ENCODE results near the gene TUT1. TPM values are rescaled to one million over a fixed set of nuclear protein-coding genes. Genes with fewer than 3 reads are reported as not detected.

The TUT1 gene
- total RNA-seq, 1 donor from 2014 or later, result 13.7 TPM

GRCh38 chr11:62534779-62535545 lies 56.4 kb downstream of the TUT1 start:
- DNase-seq (ENCODE audit: missing footprints), result no peak

DNA sequence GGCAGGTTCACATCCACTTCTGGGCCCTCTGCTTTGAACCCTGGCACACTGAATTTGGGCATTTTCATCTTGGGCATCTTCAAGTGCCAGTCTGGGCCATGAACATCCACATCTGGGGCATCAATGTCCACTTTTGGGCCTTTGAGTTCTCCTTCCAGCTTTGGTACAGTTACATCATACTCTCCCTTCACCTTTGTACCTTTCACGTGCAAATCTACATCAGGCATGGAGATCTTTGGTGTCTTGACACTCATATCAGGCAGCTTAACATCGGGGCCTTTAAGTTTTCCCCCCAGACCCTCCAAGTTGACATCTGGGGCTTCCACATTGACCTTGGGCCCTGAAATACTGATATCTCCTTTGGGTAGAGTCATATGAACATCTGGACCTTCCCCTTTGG lies 59.2 kb downstream of the TUT1 start:
- DNase-seq (ENCODE audit: missing footprints) (no peak), ATAC-seq (no peak)
- intact Hi-C loops (cut with DNase I), result no loop called here

More at GRCh38 chr11:62534779-62535545, 56.4 kb downstream of the TUT1 start:
- intact Hi-C loops (cut with DNase I), result no loop called here
- ATAC-seq, result no peak

Small RNAs within 50 kb of the gene (microRNA-seq; reads per million reads assigned to microRNA genes)
- not detected for gene MIR6747

Other genes starting within 250 kb of the TUT1 start
- gene SCGB1A1, start 172.5 kb downstream of the TUT1 start, total RNA-seq, result not detected
- 332 TPM for gene AHNAK, start 44.7 kb downstream of the TUT1 start, total RNA-seq
- gene EEF1G, start 17.6 kb downstream of the TUT1 start, total RNA-seq, result 907 TPM
- 34.1 TPM for gene MTA2, start 10.3 kb upstream of the TUT1 start, total RNA-seq
- gene EML3, start 21.3 kb upstream of the TUT1 start, total RNA-seq, result 16.4 TPM
- 2.4 TPM for gene ROM1, start 21.7 kb upstream of the TUT1 start, total RNA-seq
- gene B3GAT3, start 30.5 kb upstream of the TUT1 start, total RNA-seq, result 12.8 TPM
- gene GANAB, start 55.1 kb upstream of the TUT1 start, total RNA-seq, result 105 TPM
- gene INTS5, start 61.8 kb upstream of the TUT1 start, total RNA-seq, result 9.6 TPM
- 33.0 TPM for gene C11orf98, start 73.7 kb upstream of the TUT1 start, total RNA-seq
- gene CSKMT, start 73.8 kb upstream of the TUT1 start, total RNA-seq, result 4.9 TPM
- 8.1 TPM for gene UQCC3, start 80.2 kb upstream of the TUT1 start, total RNA-seq
- gene LBHD1, start 80.7 kb upstream of the TUT1 start, total RNA-seq, result 1.8 TPM
- gene UBXN1, start 87.5 kb upstream of the TUT1 start, total RNA-seq, result 88.9 TPM
- gene LRRN4CL, start 98.0 kb upstream of the TUT1 start, total RNA-seq, result 4.5 TPM
- gene BSCL2, start 115.9 kb upstream of the TUT1 start, total RNA-seq, result 23.0 TPM
- not detected for gene GNG3, start 116.2 kb upstream of the TUT1 start, total RNA-seq
- gene HNRNPUL2, start 135.9 kb upstream of the TUT1 start, total RNA-seq, result 33.8 TPM
- gene TTC9C, start 137.0 kb upstream of the TUT1 start, total RNA-seq, result 14.1 TPM
- gene ZBTB3, start 162.6 kb upstream of the TUT1 start, total RNA-seq, result 11.5 TPM
- 38.2 TPM for gene POLR2G, start 170.1 kb upstream of the TUT1 start, total RNA-seq
- 8.2 TPM for gene TAF6L, start 179.9 kb upstream of the TUT1 start, total RNA-seq
- gene TMEM179B, start 195.9 kb upstream of the TUT1 start, total RNA-seq, result 21.6 TPM
- 18.0 TPM for gene TMEM223, start 200.5 kb upstream of the TUT1 start, total RNA-seq
- 42.7 TPM for gene NXF1, start 213.9 kb upstream of the TUT1 start, total RNA-seq
- gene STX5, start 240.5 kb upstream of the TUT1 start, total RNA-seq, result 18.5 TPM
- gene TEX54, start 241.3 kb upstream of the TUT1 start, total RNA-seq, result not detected
- 25.4 TPM for gene WDR74, start 248.1 kb upstream of the TUT1 start, total RNA-seq

Measured in Right ventricle myocardium inferior (tissue), 1 donor.